Liver (tissue), 9 donors: ENCODE data around the gene RASAL2. TPM values are rescaled to one million over a fixed set of nuclear protein-coding genes. Genes with fewer than 3 reads are reported as not detected.

Experiments
- DNase-seq: peaks from one replicate; pipeline ENCODE4 v3.0.0-alpha.2; 2017; ENCODE audit warnings: low spot score
- H3K27ac ChIP-seq, 2 donors: one replicate each; pipeline ENCODE4 v1.7.0; 2013; ENCODE audit warnings: inconsistent platforms in 2 of 2, low read length in 2 of 2, control low read depth in 1 of 2, low read depth in 1 of 2, mild to moderate bottlenecking in 1 of 2
- H3K27me3 ChIP-seq, 4 donors: one replicate each; pipeline versions ENCODE4 v1.6.1 to v1.7.0; 2013; ENCODE audit warnings: low read length in 3 of 4, inconsistent platforms in 1 of 4, mild to moderate bottlenecking in 1 of 4, moderate library complexity in 1 of 4; ENCODE audit not compliant: control insufficient read depth in 4 of 4, insufficient read depth in 4 of 4
- H3K36me3 ChIP-seq, 4 donors: one replicate each; pipeline versions ENCODE4 v1.6.1 to v1.7.0; 2013; ENCODE audit warnings: low read length in 3 of 4, mild to moderate bottlenecking in 3 of 4, low read depth in 1 of 4, moderate library complexity in 1 of 4; ENCODE audit not compliant: control insufficient read depth in 4 of 4, insufficient read depth in 3 of 4
- H3K4me1 ChIP-seq, 4 donors: one replicate each; pipeline versions ENCODE4 v1.6.1 to v1.7.0; 2013; ENCODE audit warnings: low read length in 3 of 4, mild to moderate bottlenecking in 3 of 4, moderate library complexity in 1 of 4; ENCODE audit not compliant: control insufficient read depth in 4 of 4, insufficient read depth in 4 of 4
- H3K4me3 ChIP-seq, 3 donors: one replicate each; pipeline versions ENCODE4 v1.6.1 to v1.7.0; 2013; ENCODE audit warnings: low read length in 3 of 3, control low read depth in 1 of 3, low read depth in 1 of 3, mild to moderate bottlenecking in 1 of 3
- H3K9ac ChIP-seq, 2 donors: one replicate each; pipeline ENCODE4 v1.7.0; 2013; ENCODE audit warnings: low read length in 2 of 2, mild to moderate bottlenecking in 2 of 2, moderate library complexity in 2 of 2, control low read depth in 1 of 2, low read depth in 1 of 2
- H3K9me3 ChIP-seq, 4 donors: one replicate each; pipeline versions ENCODE4 v1.6.1 to v1.7.0; 2013; ENCODE audit warnings: low read length in 3 of 4; ENCODE audit not compliant: control insufficient read depth in 4 of 4
- FOXA1 ChIP-seq: IDR thresholded peaks from 2 replicates; pipeline ENCODE4 v1.6.1; 2016; ENCODE audit warnings: antibody characterized with exemption
- FOXA2 ChIP-seq: IDR thresholded peaks from 2 replicates; pipeline ENCODE4 v1.6.1; 2016; ENCODE audit warnings: antibody characterized with exemption
- HNF4A ChIP-seq, 2 donors: conservative IDR thresholded peaks; 2 replicates each; pipeline ENCODE4 v1.6.1; 2016; ENCODE audit warnings: antibody characterized with exemption in 2 of 2, mild to moderate bottlenecking in 2 of 2
- HNF4G ChIP-seq: IDR thresholded peaks from 2 replicates; pipeline ENCODE4 v1.6.1; 2016; ENCODE audit warnings: antibody characterized with exemption
- JUND ChIP-seq, 2 donors: IDR thresholded peaks; 2 replicates each; pipeline ENCODE4 v1.6.1; 2016; ENCODE audit warnings: antibody characterized with exemption in 2 of 2
- NR2F2 ChIP-seq: IDR thresholded peaks from 2 replicates; pipeline ENCODE4 v1.6.1; 2016; ENCODE audit warnings: antibody characterized with exemption
- RAD21 ChIP-seq, 2 donors: IDR thresholded peaks; 2 replicates each; pipeline ENCODE4 v1.6.1; 2016; ENCODE audit warnings: antibody characterized with exemption in 2 of 2, mild to moderate bottlenecking in 2 of 2
- RXRA ChIP-seq, 2 donors: IDR thresholded peaks; 2 replicates each; pipeline ENCODE4 v1.6.1; 2017 to 2018; ENCODE audit warnings: antibody characterized with exemption in 2 of 2, mild to moderate bottlenecking in 1 of 2
- YY1 ChIP-seq: IDR thresholded peaks from 2 replicates; pipeline ENCODE4 v1.6.1; 2016; ENCODE audit warnings: antibody characterized with exemption, mild to moderate bottlenecking
- WGBS: extraction: QIAGEN DNeasy Blood & Tissue Kit; methylation state at CpG from one replicate; pipeline ENCODE4 v1.1.7; 2013; 5-methylcytosine and 5-hydroxymethylcytosine counted together
- polyA plus RNA-seq, 2 donors: library from polyadenylated mRNA; stranded (reverse) in 1 of 2; unstranded in 1 of 2; fragments of 200-250 nt in 1 of 2; fragments of >200 nt in 1 of 2; fragmentation: Nextera tagmentation in 1 of 2; extraction: Ambion mirVana in 1 of 2; gene quantifications; one replicate each; pipeline versions ENCODE4 v1.2.1 to v1.2.3, GENCODE V29; 2013 to 2015
- total RNA-seq, 2 donors: library from RNA; depleted of rRNA; stranded (reverse); fragments of >200 nt; gene quantifications; one replicate each; pipeline ENCODE4 v1.2.3, GENCODE V29; 2014
- TF ChIP-seq, protein P1 (sequence below): IDR thresholded peaks from 2 replicates; pipeline ENCODE4 v1.6.1; 2016; ENCODE audit warnings: antibody characterized with exemption, mild to moderate bottlenecking
- TF ChIP-seq, protein P2 (sequence below): fragments of 150-350 bp; IDR thresholded peaks from 2 replicates; pipeline ENCODE4 v1.5.1; 2017; ENCODE audit warnings: improper control_type of control experiment, low read depth, low read length; ENCODE audit not compliant: missing input control
- donor health status: healthy.
- donor health status: healthy.
- donor health status: healthy.
- donor health status: healthy.
- donor health status: healthy.

Gene RASAL2
- total and polyA plus RNA-seq, 4 donors, result 1.8 to 8.1 (median 4.1) TPM

DNA sequence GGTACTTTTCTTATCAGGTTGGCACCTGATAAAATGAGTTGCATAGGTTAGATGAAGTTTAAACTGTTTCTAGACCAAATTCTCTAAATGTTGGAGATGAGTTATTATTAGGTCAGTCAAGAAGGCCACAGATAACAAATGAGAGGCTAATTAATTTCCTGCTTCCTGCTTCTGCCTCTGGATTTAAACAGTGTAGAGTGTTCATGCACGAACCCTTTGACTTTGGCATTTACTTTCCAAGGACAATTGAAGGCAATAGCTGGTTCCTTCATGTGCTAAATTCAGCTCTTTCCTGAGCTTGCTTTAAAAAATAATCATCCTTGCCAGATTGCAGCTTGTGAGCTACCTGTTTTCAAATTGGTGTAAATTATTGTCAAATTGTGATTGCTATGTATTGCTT, 80.6 kb downstream of the RASAL2 start:
- Histone ChIP-seq H3K9me3 (no peaks in the 10 kb centered on the region), H3K36me3 (no peaks in the 10 kb centered on the region), H3K4me1 (peaks cover 0 to 9% (median 0%) of the 10 kb centered on the region in 4 donors), H3K9ac (no peak overlapping the region), H3K27me3 (no peaks in the 10 kb centered on the region), H3K27ac (no peak overlapping the region), H3K4me3 (no peak overlapping the region)
- no peak for DNase-seq
- TF ChIP-seq NR2F2, result peak; percentile 43
- TF ChIP-seq FOXA1, result no peak
- 81% methylated on average over 1 of the region's 1 CpG for WGBS

DNA sequence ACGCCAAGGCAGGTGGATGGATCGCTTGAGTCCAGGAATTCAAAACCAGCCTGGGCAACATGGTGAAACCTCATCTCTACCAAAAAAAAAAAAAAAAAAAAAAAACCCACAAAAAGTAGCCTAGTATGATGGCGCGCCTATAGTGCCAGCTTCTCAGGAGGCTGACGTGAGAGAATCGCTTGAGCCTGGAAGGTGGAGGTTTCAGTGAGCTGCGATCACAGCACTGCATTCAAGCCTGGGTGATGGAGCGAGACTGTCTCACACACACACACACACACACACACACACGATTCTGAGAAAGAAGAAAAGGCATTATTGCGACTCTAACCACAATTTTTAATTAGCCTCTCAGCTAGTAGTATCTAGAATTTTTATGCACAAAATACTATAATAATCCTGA, 86.5 kb downstream of the RASAL2 start:
- H3K27me3 ChIP-seq, result no peaks in the 10 kb centered on the region
- no peaks in the 10 kb centered on the region for H3K9me3 ChIP-seq
- no peaks in the 10 kb centered on the region for H3K36me3 ChIP-seq
- no peak overlapping the region for H3K4me3 ChIP-seq
- TF ChIP-seq HNF4A (conservative IDR thresholded peaks at IDR 0.05), result no peak
- TF ChIP-seq, protein P1, sequence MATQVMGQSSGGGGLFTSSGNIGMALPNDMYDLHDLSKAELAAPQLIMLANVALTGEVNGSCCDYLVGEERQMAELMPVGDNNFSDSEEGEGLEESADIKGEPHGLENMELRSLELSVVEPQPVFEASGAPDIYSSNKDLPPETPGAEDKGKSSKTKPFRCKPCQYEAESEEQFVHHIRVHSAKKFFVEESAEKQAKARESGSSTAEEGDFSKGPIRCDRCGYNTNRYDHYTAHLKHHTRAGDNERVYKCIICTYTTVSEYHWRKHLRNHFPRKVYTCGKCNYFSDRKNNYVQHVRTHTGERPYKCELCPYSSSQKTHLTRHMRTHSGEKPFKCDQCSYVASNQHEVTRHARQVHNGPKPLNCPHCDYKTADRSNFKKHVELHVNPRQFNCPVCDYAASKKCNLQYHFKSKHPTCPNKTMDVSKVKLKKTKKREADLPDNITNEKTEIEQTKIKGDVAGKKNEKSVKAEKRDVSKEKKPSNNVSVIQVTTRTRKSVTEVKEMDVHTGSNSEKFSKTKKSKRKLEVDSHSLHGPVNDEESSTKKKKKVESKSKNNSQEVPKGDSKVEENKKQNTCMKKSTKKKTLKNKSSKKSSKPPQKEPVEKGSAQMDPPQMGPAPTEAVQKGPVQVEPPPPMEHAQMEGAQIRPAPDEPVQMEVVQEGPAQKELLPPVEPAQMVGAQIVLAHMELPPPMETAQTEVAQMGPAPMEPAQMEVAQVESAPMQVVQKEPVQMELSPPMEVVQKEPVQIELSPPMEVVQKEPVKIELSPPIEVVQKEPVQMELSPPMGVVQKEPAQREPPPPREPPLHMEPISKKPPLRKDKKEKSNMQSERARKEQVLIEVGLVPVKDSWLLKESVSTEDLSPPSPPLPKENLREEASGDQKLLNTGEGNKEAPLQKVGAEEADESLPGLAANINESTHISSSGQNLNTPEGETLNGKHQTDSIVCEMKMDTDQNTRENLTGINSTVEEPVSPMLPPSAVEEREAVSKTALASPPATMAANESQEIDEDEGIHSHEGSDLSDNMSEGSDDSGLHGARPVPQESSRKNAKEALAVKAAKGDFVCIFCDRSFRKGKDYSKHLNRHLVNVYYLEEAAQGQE, result no peak
- TF ChIP-seq FOXA1, result no peak
- TF ChIP-seq YY1, result no peak
- no peak for TF ChIP-seq NR2F2
- TF ChIP-seq RXRA (IDR thresholded peaks at IDR 0.05), result no peak
- no peak for TF ChIP-seq RAD21 (IDR thresholded peaks at IDR 0.05)
- TF ChIP-seq JUND (IDR thresholded peaks at IDR 0.05), result no peak
- no peak for TF ChIP-seq FOXA2
- TF ChIP-seq, protein P2, sequence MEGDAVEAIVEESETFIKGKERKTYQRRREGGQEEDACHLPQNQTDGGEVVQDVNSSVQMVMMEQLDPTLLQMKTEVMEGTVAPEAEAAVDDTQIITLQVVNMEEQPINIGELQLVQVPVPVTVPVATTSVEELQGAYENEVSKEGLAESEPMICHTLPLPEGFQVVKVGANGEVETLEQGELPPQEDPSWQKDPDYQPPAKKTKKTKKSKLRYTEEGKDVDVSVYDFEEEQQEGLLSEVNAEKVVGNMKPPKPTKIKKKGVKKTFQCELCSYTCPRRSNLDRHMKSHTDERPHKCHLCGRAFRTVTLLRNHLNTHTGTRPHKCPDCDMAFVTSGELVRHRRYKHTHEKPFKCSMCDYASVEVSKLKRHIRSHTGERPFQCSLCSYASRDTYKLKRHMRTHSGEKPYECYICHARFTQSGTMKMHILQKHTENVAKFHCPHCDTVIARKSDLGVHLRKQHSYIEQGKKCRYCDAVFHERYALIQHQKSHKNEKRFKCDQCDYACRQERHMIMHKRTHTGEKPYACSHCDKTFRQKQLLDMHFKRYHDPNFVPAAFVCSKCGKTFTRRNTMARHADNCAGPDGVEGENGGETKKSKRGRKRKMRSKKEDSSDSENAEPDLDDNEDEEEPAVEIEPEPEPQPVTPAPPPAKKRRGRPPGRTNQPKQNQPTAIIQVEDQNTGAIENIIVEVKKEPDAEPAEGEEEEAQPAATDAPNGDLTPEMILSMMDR, result no peak
- WGBS, result 91% methylated on average over 10 of the region's 10 CpGs
- H3K9ac ChIP-seq, result no peak overlapping the region
- no peak for DNase-seq
- H3K4me1 ChIP-seq, result peaks cover 0 to 3% (median 0%) of the 10 kb centered on the region in 4 donors
- H3K27ac ChIP-seq, result no peak overlapping the region

DNA sequence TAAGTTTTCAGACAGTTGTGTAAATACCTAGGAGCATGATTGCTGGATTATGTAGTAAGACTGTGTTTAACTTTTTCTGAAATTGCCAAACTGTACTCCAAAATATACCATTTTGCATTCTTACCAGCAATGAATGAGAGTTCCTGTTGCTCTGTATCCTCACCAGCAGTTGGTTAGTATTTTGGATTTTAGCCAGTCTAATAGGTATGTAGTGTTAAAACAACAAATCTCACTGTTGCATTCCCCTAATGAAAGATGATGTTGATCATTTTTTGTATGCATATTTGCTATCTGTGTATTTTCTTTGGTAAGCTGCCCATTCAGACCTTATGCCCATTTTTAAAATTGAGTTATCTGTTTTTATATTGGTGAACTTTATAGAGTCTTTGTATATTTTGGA, 89.9 kb downstream of the RASAL2 start:
- H3K27me3 ChIP-seq, result no peaks in the 10 kb centered on the region
- H3K4me3 ChIP-seq, result no peak overlapping the region
- H3K9ac ChIP-seq, result no peak overlapping the region
- no peaks in the 10 kb centered on the region for H3K36me3 ChIP-seq
- no peak overlapping the region for H3K27ac ChIP-seq
- H3K4me1 ChIP-seq, result peaks cover 0 to 6% (median 5%) of the 10 kb centered on the region in 4 donors
- H3K9me3 ChIP-seq, result no peaks in the 10 kb centered on the region
- TF ChIP-seq RAD21 (IDR thresholded peaks at IDR 0.05) (no peak), JUND (IDR thresholded peaks at IDR 0.05) (no peak), HNF4G (no peak), FOXA1 (no peak), FOXA2 (no peak), NR2F2 (no peak)
- DNase-seq, result no peak
